Type B pancreatic cell (in vitro differentiated cells): ENCODE measurements around the gene PDZD4. TPM values are rescaled to one million over a fixed set of nuclear protein-coding genes. Genes with fewer than 3 reads are reported as not detected.

ENCODE experiments used
- DNase-seq: peaks from one replicate; pipeline ENCODE4 v3.0.0; 2021; ENCODE audit warnings: mixed read lengths; ENCODE audit not compliant: unreplicated experiment; ENCODE audit errors: extremely low spot score
- H3K27ac Mint-ChIP-seq: 2 replicates; pipeline ENCODE4 v1.8.0; 2021; ENCODE audit warnings: mild to moderate bottlenecking, mixed read lengths
- H3K27me3 Mint-ChIP-seq: 2 replicates; pipeline ENCODE4 v1.8.0; 2021; ENCODE audit warnings: mixed read lengths
- H3K36me3 Mint-ChIP-seq: 2 replicates; pipeline ENCODE4 v1.8.0; 2021; ENCODE audit warnings: mixed read lengths
- H3K4me1 Mint-ChIP-seq: one replicate; pipeline ENCODE4 v1.8.0; 2021; ENCODE audit warnings: mixed read lengths; ENCODE audit not compliant: unreplicated experiment
- H3K4me3 Mint-ChIP-seq: 2 replicates; pipeline ENCODE4 v1.8.0; 2021; ENCODE audit warnings: mild to moderate bottlenecking, mixed read lengths
- H3K9me3 Mint-ChIP-seq: 2 replicates; pipeline ENCODE4 v1.8.0; 2021; ENCODE audit warnings: mixed read lengths
- CTCF ChIP-seq: fragments of 200-600 bp; sonication (generic); conservative IDR thresholded peaks from 2 replicates; pipeline ENCODE4 v1.5.0; 2021; ENCODE audit warnings: antibody characterized with exemption, mild to moderate bottlenecking
- total RNA-seq: library from RNA; stranded (reverse); gene quantifications from 2 replicates; pipeline ENCODE4 v1.2.1, GENCODE V29; 2021; ENCODE audit warnings: low replicate concordance

Gene PDZD4
- total RNA-seq, 1 donor from 2014 or later, result 23.9 TPM

- no peak for DNase-seq
- TF ChIP-seq CTCF, result no peak
- no peak overlapping the region for H3K27ac Mint-ChIP-seq
- H3K27me3 Mint-ChIP-seq, result peaks cover 20% of the 10 kb centered on the region
- no peaks in the 10 kb centered on the region for H3K4me1 Mint-ChIP-seq
- no peak overlapping the region for H3K4me3 Mint-ChIP-seq
- H3K36me3 Mint-ChIP-seq, result no peaks in the 10 kb centered on the region
- H3K9me3 Mint-ChIP-seq, result no peaks in the 10 kb centered on the region
Measured at GRCh38 chrX:153853902-153854267, 23.5 kb upstream of the PDZD4 start.

GRCh38 chrX:153853180-153853901 is 23.0 kb upstream of the PDZD4 start:
- Mint-ChIP-seq H3K9me3 (no peaks in the 10 kb centered on the region), H3K27ac (no peak overlapping the region), H3K27me3 (peaks cover 16% of the 10 kb centered on the region), H3K4me3 (no peak overlapping the region), H3K4me1 (no peaks in the 10 kb centered on the region), H3K36me3 (no peaks in the 10 kb centered on the region)
- DNase-seq, result no peak
- no peak for TF ChIP-seq CTCF

- Mint-ChIP-seq H3K36me3 (no peaks in the 10 kb centered on the region), H3K4me3 (no peak overlapping the region), H3K4me1 (no peaks in the 10 kb centered on the region), H3K9me3 (no peaks in the 10 kb centered on the region), H3K27me3 (peaks cover 20% of the 10 kb centered on the region), H3K27ac (no peak overlapping the region)
- DNase-seq, result no peak
- no peak for TF ChIP-seq CTCF
Measured at GRCh38 chrX:153851981-153852380, 21.6 kb upstream of the PDZD4 start.

GRCh38 chrX:153848325-153848724 is 18.0 kb upstream of the PDZD4 start:
- no peaks in the 10 kb centered on the region for H3K9me3 Mint-ChIP-seq
- H3K27me3 Mint-ChIP-seq, result peaks cover 38% of the 10 kb centered on the region
- H3K27ac Mint-ChIP-seq, result no peak overlapping the region
- no peak for TF ChIP-seq CTCF
- no peaks in the 10 kb centered on the region for H3K4me1 Mint-ChIP-seq
- H3K4me3 Mint-ChIP-seq, result no peak overlapping the region
- no peaks in the 10 kb centered on the region for H3K36me3 Mint-ChIP-seq
- DNase-seq, result no peak

- Mint-ChIP-seq H3K4me3 (no peak overlapping the region), H3K9me3 (no peaks in the 10 kb centered on the region), H3K36me3 (no peaks in the 10 kb centered on the region), H3K27ac (no peak overlapping the region), H3K4me1 (no peaks in the 10 kb centered on the region), H3K27me3 (peaks cover 43% of the 10 kb centered on the region)
- TF ChIP-seq CTCF, result no peak
- DNase-seq, result no peak
Measured at GRCh38 chrX:153845842-153846241, 15.5 kb upstream of the PDZD4 start.
